ENCODE measurements around the gene RAB17.

DNA sequence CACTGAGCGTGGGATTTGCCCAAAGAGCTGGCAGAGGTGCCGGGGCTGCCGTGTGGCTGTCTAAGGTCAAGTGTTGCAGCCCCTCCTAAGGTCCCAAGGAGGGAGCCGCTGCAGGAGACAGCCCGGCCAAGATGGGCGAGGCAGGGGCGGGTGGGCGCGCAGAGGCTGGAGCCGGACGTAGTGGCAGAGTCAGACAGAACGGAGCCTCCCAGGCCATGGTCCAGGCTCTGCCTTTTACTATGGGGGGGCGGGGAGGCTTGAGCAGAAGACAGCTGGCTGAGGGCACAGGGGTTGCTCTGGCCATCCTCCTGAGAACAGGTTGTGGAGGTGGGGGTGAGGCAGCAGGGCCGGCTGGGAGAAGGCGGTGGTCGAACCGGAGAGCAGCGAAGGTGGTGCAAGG lies 51.6 kb downstream of the RAB17 start:
- TF ChIP-seq, protein P1, sequence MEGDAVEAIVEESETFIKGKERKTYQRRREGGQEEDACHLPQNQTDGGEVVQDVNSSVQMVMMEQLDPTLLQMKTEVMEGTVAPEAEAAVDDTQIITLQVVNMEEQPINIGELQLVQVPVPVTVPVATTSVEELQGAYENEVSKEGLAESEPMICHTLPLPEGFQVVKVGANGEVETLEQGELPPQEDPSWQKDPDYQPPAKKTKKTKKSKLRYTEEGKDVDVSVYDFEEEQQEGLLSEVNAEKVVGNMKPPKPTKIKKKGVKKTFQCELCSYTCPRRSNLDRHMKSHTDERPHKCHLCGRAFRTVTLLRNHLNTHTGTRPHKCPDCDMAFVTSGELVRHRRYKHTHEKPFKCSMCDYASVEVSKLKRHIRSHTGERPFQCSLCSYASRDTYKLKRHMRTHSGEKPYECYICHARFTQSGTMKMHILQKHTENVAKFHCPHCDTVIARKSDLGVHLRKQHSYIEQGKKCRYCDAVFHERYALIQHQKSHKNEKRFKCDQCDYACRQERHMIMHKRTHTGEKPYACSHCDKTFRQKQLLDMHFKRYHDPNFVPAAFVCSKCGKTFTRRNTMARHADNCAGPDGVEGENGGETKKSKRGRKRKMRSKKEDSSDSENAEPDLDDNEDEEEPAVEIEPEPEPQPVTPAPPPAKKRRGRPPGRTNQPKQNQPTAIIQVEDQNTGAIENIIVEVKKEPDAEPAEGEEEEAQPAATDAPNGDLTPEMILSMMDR (IDR thresholded peaks at IDR 0.05) = no peak
- no peak for TF ChIP-seq POLR2A (IDR thresholded peaks at IDR 0.05)

All from adrenal gland (tissue), 5 donors.